NOMO-1 (cell line): ENCODE data around the gene NOL9.

Source experiments
- DNase-seq, 2 experiments: peaks; one replicate each; lab custom pipeline; 2025; ENCODE audit not compliant: unreplicated experiment in 2 of 2; lab: John Stamatoyannopoulos, UW

Gene NOL9

DNA sequence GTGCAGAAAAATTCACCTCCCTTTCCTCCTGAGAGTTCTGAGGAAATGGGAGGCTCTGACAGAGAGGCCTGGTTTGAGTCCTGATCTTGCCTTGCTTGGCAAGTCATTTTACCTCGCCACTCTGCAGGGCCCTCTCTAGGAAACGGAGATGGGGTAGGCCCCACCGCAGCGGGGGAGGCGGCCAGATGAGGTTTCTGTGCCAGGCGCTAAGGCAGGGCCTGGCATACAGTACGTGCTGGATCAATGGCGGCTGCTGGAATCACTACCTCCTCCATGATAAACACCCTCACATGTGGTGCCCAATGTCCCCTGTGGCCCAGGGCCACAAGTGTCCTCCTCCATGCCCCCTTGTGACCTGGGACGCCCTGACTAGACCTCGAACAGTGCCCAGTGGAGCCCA, 62.3 kb downstream of the NOL9 start:
- DNase-seq: no peak

DNA sequence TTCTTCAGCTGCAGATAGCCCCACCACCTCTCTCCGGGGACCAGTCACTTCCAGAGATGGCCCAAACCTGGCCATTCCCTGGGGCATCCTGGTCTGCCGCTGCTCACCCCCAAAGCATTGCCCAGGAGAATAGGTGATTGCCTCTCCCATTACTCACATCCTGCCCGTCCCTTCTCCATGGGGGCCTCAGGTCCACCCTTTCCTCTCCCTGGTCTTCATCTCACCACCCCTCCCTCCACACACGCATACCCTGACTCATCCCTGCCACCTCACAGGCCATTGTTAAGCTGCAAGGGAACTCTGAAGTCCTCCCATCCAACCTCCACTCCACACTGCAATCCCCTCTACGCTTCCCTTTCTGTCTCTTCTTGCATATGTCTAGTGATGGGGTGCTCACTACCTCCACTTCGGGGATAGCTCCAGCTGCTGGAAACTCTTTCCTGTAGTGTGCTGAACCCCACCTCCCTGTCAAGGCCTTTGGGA, 62.8 kb downstream of the NOL9 start, which contains the start of gene PLEKHG5:
PLEKHG5 (minus strand) TSS at position 188 of the 483 bp plus-strand sequence. CDS start 14,096 bp downstream, outside the sequence.
- DNase-seq: no peak

DNA sequence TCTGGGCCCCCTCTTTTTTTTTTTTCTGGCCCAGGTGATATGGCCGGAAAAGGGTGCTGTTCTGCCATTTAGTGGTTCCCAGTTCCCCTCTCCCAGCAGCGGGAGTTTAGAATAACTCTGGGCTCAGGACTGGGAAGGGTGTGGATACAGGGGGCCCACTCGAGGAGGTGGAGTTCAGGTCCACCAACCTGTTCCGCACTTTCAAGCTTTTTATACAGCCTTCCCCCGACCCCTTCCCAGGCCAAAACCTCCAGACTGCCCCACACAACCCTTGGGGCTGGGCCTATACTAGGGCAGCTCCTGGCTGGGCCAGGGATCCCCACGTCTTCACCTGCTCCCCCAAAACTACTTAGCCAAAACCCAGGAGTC, 63.2 kb downstream of the NOL9 start:
- DNase-seq: no peak

DNA sequence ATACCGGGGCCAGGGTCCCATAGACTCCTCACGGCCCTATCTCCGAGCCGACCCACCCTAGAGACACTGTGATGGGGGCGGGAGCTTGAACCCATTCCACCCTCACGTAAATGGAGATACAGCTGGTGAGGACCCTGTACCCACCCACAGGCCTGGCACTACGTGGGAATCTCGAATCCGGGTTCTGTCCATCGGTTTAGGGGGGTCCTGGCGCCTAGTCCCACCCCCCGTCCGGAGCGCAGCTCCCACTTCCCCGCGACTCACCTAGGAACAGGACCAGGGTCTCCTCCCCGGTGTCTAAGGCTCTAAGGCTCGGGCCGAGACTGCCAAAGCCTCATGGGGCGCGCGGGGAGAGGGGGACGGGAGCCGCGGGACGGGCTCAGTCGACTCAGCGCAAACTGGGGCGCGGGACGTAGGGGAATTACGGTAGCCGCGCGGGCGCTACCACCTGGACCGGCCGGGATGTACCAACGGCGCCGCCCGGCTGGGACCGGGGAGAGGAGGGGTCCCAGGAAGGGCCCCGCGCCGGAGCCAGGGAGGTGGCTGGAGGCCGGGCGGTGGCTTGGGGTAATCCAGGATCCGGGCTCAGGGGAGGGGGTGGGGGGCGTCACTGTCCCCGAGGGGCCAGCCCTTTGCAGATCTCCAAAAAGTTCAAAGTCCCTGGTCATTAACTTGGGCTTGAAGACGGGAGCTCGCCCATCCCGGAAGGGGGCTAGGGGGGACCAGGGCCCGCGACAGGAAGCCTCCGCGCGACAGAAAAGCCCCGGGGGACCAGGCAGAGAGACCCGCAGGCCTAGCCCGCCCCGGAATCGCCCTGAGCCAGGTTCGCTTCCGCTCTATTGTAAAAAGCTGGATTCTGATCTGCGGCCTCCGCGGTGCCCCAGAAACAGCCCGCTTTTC, 63.9 kb downstream of the NOL9 start:
- peak in 1 of 2 experiments; percentile 19 for DNase-seq

DNA sequence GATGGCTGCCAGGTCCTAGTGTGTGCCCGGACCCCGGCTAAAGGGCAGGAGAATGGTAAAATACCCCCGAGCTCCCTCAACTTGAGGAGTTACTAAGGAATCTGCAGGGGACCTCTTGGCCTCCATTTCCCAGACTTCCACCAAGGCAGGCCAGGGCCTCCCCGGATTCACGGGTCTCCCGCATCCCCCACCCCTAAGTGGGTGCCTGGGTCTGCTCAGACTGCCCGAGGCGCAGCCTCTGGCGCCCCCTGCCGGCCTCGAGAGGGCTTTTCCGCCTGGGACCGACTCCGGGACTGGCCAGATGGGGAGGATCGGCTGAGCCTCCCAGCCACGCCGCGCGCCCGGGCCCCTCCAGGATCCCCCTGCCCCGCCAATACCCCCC, 64.5 kb downstream of the NOL9 start:
- peak; percentile 55 to 65 for DNase-seq

DNA sequence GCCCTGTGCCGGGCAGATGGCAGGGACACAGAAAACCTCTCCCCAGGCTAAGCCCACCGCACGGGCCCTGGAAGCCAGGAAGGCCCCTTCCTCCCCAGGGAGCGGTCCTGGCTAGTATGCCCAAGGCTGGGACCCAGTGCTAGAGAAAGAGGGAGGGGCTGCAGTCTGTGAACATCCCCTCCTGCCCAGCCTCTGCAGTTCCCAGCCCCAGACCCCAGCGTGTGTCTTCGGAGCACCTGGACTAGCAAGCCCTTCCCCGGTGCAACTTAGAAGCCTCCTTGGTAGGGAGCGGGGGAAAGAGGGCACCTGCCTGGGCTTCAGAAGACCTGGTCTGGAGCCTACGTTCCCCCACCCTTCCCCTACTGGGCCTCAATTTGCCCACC, 64.9 kb downstream of the NOL9 start:
- DNase-seq: no peak

DNA sequence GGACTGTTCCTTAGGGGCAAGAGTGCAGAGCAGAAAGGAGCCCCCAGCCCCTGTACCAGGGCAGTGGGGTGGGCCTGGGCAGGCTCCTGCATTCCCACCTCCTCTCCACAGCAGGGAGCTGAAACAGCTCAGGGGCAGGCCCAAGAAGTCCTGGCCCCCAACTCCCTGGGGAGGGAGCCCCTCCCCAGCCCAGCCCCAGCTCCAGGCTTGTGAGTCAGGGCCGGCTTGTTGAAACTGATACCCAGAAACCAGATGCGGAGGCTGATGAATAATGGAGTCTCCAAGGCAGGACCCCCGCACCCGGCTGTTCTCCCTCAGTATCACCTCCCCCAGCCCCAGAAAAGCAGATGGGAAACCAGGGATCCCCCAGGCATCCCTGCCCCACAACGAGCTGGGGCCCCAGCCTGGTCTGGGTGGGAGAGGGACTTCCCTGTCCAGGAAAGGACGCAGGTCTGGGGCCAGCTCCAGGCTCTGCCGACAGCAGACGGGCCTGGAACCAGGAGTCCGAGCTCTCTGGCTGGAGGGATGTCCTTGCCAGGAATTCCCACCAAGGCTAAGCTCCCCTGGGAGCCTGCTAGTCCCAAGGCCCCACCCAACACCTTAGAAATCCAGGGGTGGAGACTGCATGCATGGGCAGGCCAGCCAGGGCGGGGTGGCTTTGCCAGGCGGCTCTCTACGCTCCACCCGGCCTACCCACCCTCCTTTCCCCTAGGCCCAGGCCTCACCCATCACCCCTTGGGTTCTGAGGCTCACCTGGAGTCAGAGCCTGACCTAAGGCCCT, 65.5 kb downstream of the NOL9 start:
- no peak for DNase-seq

DNA sequence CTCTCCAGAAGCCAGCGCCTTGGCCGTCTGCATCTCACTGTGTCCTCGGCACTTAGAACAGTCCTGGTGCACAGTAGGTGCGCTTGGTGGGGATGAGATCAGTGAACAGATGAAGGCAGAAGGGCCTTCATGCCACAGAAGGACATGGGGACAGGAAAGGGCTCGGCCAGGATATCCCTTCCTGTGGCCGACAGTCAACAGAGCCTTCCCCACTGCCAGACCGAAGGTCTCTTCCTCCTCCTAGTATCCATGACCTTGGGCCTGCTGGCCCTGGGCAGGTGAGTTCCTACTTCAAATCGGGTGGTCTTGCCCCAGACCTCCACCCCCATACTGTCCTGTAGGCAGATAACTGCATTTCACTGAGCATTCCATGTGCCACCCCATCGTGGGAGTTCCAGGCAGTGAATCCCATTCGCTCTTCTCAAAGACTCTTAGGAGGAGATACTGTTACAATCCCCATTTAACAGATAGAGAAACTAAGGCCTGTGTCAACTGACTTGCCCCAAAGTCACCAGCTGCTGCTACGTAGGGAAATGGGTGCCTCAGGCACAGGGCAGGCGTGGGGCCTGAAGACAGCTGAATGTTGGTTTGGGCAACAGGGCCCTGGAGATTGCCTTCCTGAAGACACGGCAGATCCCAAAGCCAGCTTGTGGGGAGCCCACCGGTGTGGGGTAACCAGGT, 66.4 kb downstream of the NOL9 start:
- no peak for DNase-seq

DNA sequence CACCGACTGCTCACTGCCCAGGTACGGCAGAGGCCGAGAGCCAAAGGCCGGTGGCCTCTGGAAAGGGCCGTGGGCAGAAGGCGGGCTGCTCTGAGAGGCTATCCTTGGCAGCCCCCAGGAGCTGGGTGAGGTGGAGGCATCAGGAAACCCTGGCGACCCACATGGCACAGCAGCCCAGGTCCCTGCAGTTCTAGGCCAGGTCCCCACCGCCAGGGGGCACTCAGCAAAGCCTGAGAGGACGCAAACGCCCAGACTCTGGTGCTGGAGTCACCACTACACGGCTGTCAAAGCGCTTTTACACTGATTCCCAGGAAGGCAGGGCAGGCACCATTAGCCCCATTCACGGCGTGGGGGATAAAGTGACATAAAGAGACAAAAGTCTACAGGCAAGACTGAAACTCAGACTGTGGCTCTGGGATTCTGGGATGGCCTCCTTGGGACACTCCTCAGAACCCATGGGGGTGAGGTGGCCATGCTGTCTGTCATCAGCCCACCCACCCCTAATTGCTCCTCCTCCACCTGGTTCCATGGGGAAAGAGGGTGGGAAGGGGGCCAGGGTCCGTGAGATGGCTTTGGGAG, 67.8 kb downstream of the NOL9 start:
- peak; percentile 60 to 65 for DNase-seq

DNA sequence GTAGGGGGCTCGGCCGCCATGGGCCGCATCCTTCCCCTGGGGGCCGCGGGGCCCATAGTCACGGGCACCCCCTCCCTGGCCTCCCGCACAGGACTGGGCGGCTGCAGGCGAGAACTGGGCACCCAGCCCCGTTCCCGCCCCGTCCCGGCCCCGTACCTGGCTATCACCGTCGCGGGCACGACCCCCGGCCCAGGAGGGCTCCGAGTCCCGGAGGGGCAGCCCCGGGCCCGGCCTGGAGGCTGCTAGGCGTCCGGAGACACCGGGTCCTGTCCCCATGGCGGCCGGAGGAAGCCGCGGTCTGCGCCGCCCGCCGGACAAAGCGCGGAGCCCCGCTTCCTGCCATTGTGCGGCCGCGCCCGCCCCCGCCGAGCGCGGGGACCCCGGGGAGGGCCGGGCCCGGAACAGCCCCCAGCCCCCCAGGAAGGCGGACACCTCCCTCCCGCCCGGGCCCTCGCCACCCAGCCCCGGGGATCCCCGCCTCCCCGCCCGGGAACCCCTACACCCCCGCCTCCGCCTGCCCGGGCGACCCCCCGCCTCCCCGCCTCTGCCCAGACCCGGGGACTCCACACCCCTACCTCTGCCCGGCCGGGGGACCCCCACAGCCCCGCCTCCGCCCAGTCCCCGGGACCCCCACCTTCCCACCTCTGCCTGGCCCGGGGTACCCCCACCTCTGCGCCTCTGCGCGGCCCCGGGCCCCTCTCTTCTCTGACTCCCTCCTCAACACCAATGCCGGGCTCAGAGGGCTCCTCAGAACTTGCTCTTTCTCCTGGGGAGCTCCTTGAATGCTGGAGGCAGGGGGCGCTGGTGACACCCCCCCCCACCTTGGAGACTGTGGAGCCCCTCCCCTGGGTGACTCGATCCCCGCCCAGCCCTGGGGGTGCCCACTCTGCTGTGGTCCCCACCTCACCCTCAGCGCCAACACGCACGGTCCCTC, 68.9 kb downstream of the NOL9 start:
- DNase-seq: no peak

DNA sequence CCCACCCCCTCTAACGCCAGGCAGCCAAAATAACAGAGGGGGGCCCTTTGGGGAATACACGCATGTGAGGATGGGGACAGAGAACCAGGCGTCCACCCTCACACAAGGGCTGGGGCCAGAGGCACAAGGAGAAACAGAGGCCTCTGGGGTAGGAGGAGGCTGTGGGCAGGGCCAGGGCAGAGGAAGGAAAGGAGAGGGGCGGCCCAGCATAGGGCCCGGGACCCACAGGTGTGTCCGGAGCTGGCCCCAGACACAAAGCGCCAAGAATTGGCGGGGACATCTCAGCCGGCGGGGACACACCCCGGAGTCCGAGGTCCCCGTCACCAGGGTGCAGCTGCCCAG, 69.5 kb downstream of the NOL9 start:
- DNase-seq: no peak

DNA sequence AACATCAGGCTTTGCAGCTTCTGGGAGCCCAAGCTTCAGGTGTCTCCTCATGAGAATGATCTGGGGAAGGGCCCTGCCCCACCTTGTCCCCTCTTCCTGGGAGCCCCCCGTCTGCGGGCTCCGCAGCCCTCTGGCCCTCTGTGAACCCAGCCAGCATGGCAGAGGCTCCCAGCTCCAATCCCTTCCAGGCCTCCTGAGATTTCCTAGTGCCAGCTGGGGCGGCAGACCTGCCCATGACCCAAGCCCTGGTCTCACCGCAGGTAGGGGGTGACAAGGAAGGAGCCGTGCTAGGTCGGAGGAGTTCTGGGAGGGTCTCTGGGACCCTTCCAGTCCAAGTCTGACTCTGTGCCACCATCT, 70.6 kb downstream of the NOL9 start:
- no peak for DNase-seq

DNA sequence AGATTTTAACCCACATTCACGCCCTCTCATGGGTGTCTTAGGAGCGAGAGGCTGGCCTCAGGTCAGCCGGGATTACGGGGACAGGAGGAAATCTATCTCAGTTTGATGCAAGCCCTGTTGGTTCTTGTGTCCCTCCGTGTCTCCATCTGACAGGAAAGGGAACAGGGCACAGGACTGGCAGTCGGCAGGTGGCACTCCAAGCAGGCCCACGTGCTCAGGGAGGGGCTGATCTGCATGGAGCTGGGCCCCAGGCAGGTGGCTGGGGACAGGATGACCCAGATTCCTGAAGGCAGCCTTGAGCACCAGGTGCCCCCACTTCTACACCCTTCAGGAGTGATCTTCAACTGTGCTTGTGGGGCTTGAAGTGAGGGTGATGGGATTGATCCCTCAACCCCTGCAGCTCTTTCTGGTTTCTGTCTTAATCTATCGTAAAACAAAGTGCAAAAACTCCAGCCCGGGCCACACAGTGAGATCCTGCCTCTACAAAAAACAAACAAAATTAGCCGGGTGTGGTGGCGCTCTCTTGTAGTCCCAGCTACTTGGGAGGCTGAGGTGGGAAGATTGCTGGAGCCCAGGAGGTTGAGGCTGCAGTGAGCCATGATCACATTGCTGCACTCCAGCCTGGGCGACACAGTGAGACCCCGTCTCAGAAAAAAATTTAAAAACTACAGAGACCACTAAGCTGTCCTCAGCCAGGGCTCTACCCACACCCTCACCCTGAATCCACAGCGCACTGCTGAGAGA, 71.1 kb downstream of the NOL9 start:
- DNase-seq: no peak

DNA sequence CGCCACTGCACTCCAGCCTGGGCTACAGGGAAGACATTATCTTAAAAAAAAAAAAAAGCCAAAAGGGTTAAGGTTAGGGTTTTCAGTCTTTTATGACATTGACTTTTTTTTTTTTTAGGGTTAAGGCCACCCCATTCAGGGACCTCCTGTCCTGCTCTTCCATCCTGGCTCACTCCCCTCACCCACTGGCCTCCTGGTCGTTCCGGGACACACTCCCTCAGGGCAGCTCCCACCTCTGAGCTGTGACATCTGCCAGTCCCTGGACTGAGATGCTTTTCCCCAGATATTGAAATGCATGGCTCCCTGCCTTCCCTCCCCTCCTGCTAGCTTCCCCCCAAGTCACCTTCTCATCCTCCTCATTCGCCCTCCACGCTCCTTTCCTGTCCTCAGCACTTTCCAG, 72.5 kb downstream of the NOL9 start:
- DNase-seq: no peak

DNA sequence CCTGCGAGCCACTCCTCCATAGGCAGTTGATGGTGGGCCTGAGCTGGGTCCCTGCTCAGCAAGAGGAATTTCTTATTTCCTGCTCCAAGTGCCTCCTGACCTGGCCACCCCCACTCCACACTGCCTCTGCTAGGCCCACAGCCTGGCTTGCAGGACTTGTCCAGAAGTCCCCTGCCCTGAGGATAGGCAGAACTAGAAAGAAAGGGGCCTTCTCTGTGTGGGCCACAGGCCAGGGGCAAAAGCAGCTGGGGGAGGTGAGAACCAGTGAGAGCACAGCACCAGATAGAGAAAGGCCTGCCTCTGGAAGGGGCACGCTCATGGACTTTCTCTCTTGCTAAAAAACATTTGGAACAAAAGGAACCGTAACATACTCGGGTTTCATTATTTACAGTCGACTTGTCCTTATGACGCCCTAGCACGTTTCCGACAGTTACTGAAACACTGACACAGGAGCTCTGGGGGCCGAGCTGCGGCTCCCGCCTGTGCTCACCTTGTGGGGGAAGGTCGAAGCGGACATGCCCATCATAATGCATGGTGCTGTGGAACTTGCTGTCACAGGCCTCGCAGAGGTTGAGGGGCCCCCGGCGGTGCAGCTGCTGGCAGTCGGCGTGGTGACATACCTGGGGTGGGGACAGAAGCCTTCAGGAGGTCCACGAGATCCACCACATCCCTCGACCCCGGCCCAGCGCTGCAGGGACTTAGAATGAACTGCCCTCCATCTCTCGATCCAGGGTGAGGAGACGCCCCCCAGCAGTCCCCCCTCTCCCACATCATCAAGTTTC, 77.1 kb downstream of the NOL9 start:
- DNase-seq: no peak

DNA sequence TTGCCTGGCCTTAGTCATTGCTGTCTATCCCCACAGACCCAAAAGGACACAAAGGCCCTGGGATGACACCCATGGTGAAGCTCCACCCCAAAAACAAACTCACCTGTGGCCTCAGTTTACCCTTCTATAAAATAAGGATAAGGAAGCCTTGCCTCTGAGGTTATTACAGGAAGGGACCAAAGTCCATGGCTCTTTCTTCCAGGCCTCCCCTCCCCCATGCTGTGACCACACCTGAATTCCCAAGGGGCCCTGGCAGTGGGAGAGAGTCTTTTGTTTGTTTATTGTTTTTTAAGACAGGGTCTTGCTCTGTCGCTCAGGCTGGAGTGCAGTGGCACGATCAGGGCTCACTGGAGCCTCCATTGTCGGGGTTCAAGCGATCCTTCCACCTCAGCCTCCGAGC, 77.8 kb downstream of the NOL9 start:
- no peak for DNase-seq

DNA sequence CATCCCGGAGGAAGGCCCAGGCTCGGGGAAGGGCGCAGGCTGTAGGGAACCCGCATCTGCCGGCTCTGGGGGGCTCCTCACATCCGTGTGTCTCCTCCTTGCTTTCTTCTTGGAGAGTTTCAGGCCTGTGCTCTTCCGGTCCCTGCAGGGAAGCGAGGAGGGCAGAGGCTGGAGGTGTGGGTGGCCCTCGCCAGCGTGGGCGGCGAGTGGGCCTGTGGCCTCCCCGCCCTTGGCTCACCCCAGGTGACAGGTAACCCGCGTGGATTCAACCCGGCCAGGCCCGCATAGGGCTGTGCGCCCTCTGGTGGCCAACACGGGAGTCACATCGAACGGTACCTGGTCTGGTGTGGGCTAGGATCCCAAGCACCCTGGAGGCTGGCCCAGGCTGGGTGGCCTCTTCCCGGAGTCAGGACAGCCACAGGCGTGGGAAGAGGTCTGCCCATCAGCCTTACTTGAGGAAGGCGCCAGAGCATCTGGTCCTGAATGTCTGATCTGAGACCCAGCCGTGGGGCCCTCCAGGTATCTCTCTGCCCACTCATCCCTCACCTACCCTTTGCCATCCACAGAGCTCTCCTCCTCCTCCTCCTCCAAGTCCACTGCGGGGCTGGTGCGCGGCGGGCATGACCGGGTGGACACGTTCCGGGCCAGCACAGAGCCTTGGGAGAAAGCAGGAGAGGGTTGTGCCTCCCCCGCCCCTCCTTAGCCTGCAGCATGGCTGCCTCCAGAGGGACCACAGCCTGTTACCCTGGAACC, 78.8 kb downstream of the NOL9 start:
- peak in 1 of 2 experiments; percentile 36 for DNase-seq

DNA sequence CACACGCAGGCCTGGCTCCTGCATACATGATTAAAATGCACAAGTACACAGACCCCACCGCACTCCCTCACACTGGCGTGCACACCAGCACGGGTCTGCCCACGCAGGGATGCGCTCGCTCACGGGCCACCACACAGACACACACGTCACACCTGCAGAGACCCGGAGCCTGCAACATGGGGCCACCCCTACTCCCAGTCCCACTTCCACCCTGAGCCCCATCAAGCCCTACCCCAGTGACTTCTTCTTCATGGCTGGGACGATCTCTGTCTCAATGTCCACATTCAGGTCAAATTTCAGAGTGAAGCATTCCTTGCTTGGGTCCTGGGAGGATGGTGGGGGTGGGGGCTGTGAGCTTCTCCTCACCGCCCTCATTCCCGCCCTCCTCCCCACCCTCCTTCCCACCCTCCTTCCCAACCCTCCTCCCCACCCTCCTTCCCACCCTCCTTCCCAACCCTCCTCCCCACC, 79.5 kb downstream of the NOL9 start:
- no peak for DNase-seq
